Fibroblast of the aortic adventitia (primary cell): ENCODE data around the gene ARHGAP6. TPM values are rescaled to one million over a fixed set of nuclear protein-coding genes. Genes with fewer than 3 reads are reported as not detected.
A peak's percentile ranks its signal among the peaks of the same experiment; 100 is the strongest.

ENCODE experiments used
- DNase-seq: peaks from one replicate; pipeline ENCODE4 v3.0.0-alpha.2; 2010; ENCODE audit warnings: low read depth
- H3K4me3 ChIP-seq: 2 replicates; pipeline ENCODE4 v1.5.1; 2011; ENCODE audit warnings: low read depth, mild to moderate bottlenecking, control low read depth, low read length, moderate library complexity
- total RNA-seq: library from RNA; depleted of rRNA; stranded (reverse); fragments of >200 nt; gene quantifications from 2 replicates; pipeline ENCODE4 v1.2.3, GENCODE V29; 2012; ENCODE audit warnings: low replicate concordance
- TF ChIP-seq, protein P1 (sequence below): IDR thresholded peaks from 2 replicates; pipeline ENCODE4 v1.5.1; 2011; ENCODE audit warnings: mild to moderate bottlenecking, low read length, control low read depth, inconsistent platforms; ENCODE audit not compliant: insufficient read depth

The ARHGAP6 gene
- total RNA-seq, 1 donor, result 16.9 TPM

- no peak overlapping the region for H3K4me3 ChIP-seq
- TF ChIP-seq, protein P1, sequence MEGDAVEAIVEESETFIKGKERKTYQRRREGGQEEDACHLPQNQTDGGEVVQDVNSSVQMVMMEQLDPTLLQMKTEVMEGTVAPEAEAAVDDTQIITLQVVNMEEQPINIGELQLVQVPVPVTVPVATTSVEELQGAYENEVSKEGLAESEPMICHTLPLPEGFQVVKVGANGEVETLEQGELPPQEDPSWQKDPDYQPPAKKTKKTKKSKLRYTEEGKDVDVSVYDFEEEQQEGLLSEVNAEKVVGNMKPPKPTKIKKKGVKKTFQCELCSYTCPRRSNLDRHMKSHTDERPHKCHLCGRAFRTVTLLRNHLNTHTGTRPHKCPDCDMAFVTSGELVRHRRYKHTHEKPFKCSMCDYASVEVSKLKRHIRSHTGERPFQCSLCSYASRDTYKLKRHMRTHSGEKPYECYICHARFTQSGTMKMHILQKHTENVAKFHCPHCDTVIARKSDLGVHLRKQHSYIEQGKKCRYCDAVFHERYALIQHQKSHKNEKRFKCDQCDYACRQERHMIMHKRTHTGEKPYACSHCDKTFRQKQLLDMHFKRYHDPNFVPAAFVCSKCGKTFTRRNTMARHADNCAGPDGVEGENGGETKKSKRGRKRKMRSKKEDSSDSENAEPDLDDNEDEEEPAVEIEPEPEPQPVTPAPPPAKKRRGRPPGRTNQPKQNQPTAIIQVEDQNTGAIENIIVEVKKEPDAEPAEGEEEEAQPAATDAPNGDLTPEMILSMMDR, result no peak
- DNase-seq, result no peak
Measured at GRCh38 chrX:11206716-11207115, 459.0 kb downstream of the ARHGAP6 start.

- TF ChIP-seq, protein P1, result no peak
- no peak overlapping the region for H3K4me3 ChIP-seq
- no peak for DNase-seq
Measured at GRCh38 chrX:11205796-11206195, 459.9 kb downstream of the ARHGAP6 start.

DNA sequence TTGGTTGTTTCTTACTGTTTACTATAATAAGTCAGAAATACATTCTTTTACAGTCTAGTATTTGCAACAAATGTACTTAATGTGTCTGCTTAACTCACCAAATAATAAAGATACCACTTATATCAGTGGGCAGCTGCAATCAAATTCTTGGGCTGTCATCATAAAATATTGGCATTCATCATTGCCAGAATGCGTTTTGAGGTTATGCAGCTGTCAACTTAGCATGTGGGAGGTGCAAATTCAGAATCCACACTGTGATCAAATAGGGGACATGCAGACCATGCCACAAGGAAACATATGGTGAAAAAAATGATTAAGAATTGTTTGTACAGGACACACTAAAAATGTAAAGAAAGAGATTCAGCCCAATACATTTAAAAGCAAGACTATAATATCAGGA lies 468.0 kb downstream of the ARHGAP6 start:
- TF ChIP-seq, protein P1, result no peak
- no peak overlapping the region for H3K4me3 ChIP-seq

GRCh38 chrX:11196476-11196875 lies 469.2 kb downstream of the ARHGAP6 start:
- no peak overlapping the region for H3K4me3 ChIP-seq
- TF ChIP-seq, protein P1, result no peak
- DNase-seq, result no peak

More for the DNA sequence above, 468.0 kb downstream of the ARHGAP6 start:
- DNase-seq, result no peak

DNA sequence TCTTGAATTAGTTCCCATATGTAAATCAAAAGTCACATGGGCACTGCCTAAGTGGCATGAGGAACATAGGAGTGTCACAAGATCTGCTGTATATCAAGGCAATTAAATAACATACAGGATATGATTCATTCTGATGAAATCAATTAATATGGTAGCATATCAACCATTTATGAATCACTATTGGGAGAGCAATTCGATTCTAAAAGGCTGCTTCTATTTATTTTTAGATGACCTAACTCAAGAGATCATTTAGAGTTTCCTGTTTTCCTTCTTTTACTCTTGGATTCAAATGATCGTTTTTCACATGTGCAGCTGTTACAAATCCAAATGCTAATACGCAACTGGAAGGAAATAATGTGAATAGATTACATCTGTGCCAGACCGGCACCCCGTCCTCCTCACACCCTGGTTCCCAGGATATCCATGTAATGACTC lies 472.7 kb downstream of the ARHGAP6 start:
- TF ChIP-seq, protein P1, result no peak

GRCh38 chrX:11190745-11191510 lies 474.8 kb downstream of the ARHGAP6 start:
- no peak overlapping the region for H3K4me3 ChIP-seq
- TF ChIP-seq, protein P1, result no peak
- DNase-seq, result no peak

More for the DNA sequence above, 472.7 kb downstream of the ARHGAP6 start:
- DNase-seq, result peak; percentile 47
- H3K4me3 ChIP-seq, result no peak overlapping the region
